Hepatocyte (in vitro differentiated cells): ENCODE results near the gene CTRL. TPM values are rescaled to one million over a fixed set of nuclear protein-coding genes. Genes with fewer than 3 reads are reported as not detected.

Source experiments
- DNase-seq: peaks from one replicate; pipeline ENCODE4 v3.0.0-alpha.2; 2016; ENCODE audit warnings: low spot score
- H2AFZ ChIP-seq: fragments of 200-600 bp; sonication (generic); 2 replicates; pipeline ENCODE4 v1.6.0; 2016; ENCODE audit warnings: antibody characterized with exemption, mild to moderate bottlenecking
- H3K27ac ChIP-seq: fragments of 200-600 bp; sonication (generic); 2 replicates; pipeline ENCODE4 v1.5.1; 2016; ENCODE audit warnings: mild to moderate bottlenecking
- H3K27me3 ChIP-seq: fragments of 200-600 bp; sonication (generic); 2 replicates; pipeline ENCODE4 v1.6.1; 2016
- H3K36me3 ChIP-seq: fragments of 200-600 bp; sonication (generic); replicated peaks from 2 replicates; pipeline ENCODE4 v1.5.1; 2016; ENCODE audit warnings: low read depth; ENCODE audit not compliant: insufficient read depth
- H3K4me1 ChIP-seq: fragments of 200-600 bp; sonication (generic); 2 replicates; pipeline ENCODE4 v1.5.1; 2016; ENCODE audit warnings: mild to moderate bottlenecking, moderate library complexity; ENCODE audit not compliant: insufficient read depth
- H3K4me2 ChIP-seq: fragments of 200-600 bp; sonication (generic); 2 replicates; pipeline ENCODE4 v1.6.0; 2016
- H3K4me3 ChIP-seq: fragments of 200-600 bp; sonication (generic); 2 replicates; pipeline ENCODE4 v1.5.1; 2016; ENCODE audit warnings: mild to moderate bottlenecking
- H3K79me2 ChIP-seq: fragments of 200-600 bp; sonication (generic); 2 replicates; pipeline ENCODE4 v1.6.0; 2017; ENCODE audit warnings: mild to moderate bottlenecking
- H3K9me2 ChIP-seq: fragments of 200-600 bp; sonication (generic); replicated peaks from 2 replicates; pipeline ENCODE4 v1.6.0; 2017; ENCODE audit warnings: mild to moderate bottlenecking; ENCODE audit not compliant: insufficient read depth
- H3K9me3 ChIP-seq: fragments of 200-600 bp; sonication (generic); 2 replicates; pipeline ENCODE4 v1.5.1; 2016; ENCODE audit warnings: low read depth, mild to moderate bottlenecking
- H4K20me1 ChIP-seq: fragments of 200-600 bp; sonication (generic); 2 replicates; pipeline ENCODE4 v1.6.0; 2016; ENCODE audit warnings: mild to moderate bottlenecking; ENCODE audit not compliant: insufficient read depth, poor library complexity, severe bottlenecking
- CTCF ChIP-seq: fragments of 200-600 bp; sonication (generic); IDR thresholded peaks from 2 replicates; pipeline ENCODE4 v1.5.1; 2016; ENCODE audit warnings: antibody characterized with exemption, mild to moderate bottlenecking; ENCODE audit not compliant: poor library complexity
- EZH2 ChIP-seq: fragments of 200-600 bp; sonication (generic); IDR thresholded peaks from 2 replicates; pipeline ENCODE4 v1.6.1; 2016; ENCODE audit warnings: antibody characterized with exemption, mild to moderate bottlenecking, borderline replicate concordance
- EZH2phosphoT487 ChIP-seq: fragments of 200-600 bp; sonication (generic); IDR thresholded peaks from one replicate; pipeline ENCODE4 v1.6.1; 2018; ENCODE audit warnings: antibody characterized with exemption, mild to moderate bottlenecking, low read depth, moderate library complexity; ENCODE audit not compliant: unreplicated experiment, severe bottlenecking
- WGBS: methylation state at CpG from one replicate; pipeline ENCODE4 v1.1.6; 2016; ENCODE audit warnings: low lambda C conversion rate; ENCODE audit errors: missing lambda C conversion rate; 5-methylcytosine and 5-hydroxymethylcytosine counted together
- polyA plus RNA-seq: library from polyadenylated mRNA; unstranded; fragments of >200 nt; fragmentation: Nextera tagmentation; extraction: Ambion mirVana; gene quantifications from 2 replicates; pipeline ENCODE4 v1.2.1, GENCODE V29; 2016
- total RNA-seq: library from RNA; depleted of rRNA; stranded (reverse); fragments of >200 nt; gene quantifications from 2 replicates; pipeline ENCODE4 v1.2.3, GENCODE V29; 2014

The CTRL gene
- total and polyA plus RNA-seq, 2 experiments from 2014 or later, result 0.63 to 12.5 TPM

GRCh38 chr16:67907397-67908180, 24.1 kb downstream of the CTRL start:
- TF ChIP-seq CTCF (no peak), EZH2 (no peak), EZH2phosphoT487 (no peak)
- Histone ChIP-seq H4K20me1 (peaks cover 3% of the 10 kb centered on the region), H3K27ac (no peak overlapping the region)

GRCh38 chr16:67902831-67903230, 28.8 kb downstream of the CTRL start:
- H3K4me3 ChIP-seq, result no peak overlapping the region

More at GRCh38 chr16:67907397-67908180, 24.1 kb downstream of the CTRL start:
- no peaks in the 10 kb centered on the region for H3K27me3 ChIP-seq
- no peak for DNase-seq
- H3K4me1 ChIP-seq, result no peaks in the 10 kb centered on the region
- H3K36me3 ChIP-seq, result no peaks in the 10 kb centered on the region
- 89% methylated on average over 11 of the region's 11 CpGs for whole genome bisulfite sequencing
- H2AFZ ChIP-seq, result no peak overlapping the region
- peaks cover 55% of the 10 kb centered on the region for H3K79me2 ChIP-seq
- H3K9me2 ChIP-seq, result no peaks in the 10 kb centered on the region
- H3K4me2 ChIP-seq, result no peak overlapping the region
- no peak overlapping the region for H3K4me3 ChIP-seq
- no peaks in the 10 kb centered on the region for H3K9me3 ChIP-seq

GRCh38 chr16:67901734-67902133, 29.9 kb downstream of the CTRL start:
- Histone ChIP-seq H4K20me1 (peaks cover 46% of the 10 kb centered on the region), H3K9me2 (no peaks in the 10 kb centered on the region), H3K4me1 (no peaks in the 10 kb centered on the region), H3K4me2 (no peak overlapping the region), H3K79me2 (peaks cover 95% of the 10 kb centered on the region), H3K9me3 (no peaks in the 10 kb centered on the region), H3K27ac (no peak overlapping the region), H2AFZ (no peak overlapping the region), H3K4me3 (no peak overlapping the region), H3K36me3 (no peaks in the 10 kb centered on the region), H3K27me3 (no peaks in the 10 kb centered on the region)
- WGBS, result 75% methylated on average over 5 of the region's 5 CpGs
- no peak for TF ChIP-seq CTCF
- no peak for TF ChIP-seq EZH2
- TF ChIP-seq EZH2phosphoT487, result no peak
- DNase-seq, result no peak

More at GRCh38 chr16:67902831-67903230, 28.8 kb downstream of the CTRL start:
- Histone ChIP-seq H3K79me2 (peaks cover 84% of the 10 kb centered on the region), H4K20me1 (peaks cover 38% of the 10 kb centered on the region), H3K27ac (no peak overlapping the region), H3K9me3 (no peaks in the 10 kb centered on the region), H2AFZ (no peak overlapping the region), H3K36me3 (no peaks in the 10 kb centered on the region), H3K27me3 (no peaks in the 10 kb centered on the region), H3K4me1 (no peaks in the 10 kb centered on the region), H3K9me2 (no peaks in the 10 kb centered on the region), H3K4me2 (no peak overlapping the region)
- no peak for TF ChIP-seq EZH2
- TF ChIP-seq EZH2phosphoT487, result no peak
- TF ChIP-seq CTCF, result no peak
- WGBS, result 96% methylated on average over 4 of the region's 4 CpGs
- no peak for DNase-seq
